ENCODE results near the gene POU2F2.
"Not testable (repeated sequence)": the region's sequence is repeated elsewhere in the genome, so short reads cannot be mapped to it uniquely, and the experiment has no call there.

Gene POU2F2

DNA sequence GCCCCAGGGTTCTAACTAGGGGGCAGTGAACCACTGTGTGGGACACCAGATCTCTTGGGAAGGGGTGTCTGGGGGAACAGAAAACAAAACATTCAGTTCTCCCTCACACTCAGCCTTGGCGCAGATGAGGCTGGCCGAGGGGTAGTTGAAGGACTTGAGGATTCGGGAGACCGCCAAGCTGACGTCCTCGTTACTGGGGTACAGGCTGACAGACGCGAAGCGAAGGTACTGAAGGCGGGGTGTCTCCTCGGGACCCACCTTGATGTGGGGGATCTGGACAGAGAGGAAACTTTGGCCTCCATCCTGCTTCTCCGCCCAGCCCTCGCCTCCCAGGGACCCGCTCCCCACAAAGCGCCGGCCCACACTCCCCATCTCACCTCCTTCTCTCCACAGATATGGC lies 69.9 kb downstream of the POU2F2 start:
- FAIRE-seq (no peak), DNase-seq (ENCODE audit: low spot score) (no peak)

DNA sequence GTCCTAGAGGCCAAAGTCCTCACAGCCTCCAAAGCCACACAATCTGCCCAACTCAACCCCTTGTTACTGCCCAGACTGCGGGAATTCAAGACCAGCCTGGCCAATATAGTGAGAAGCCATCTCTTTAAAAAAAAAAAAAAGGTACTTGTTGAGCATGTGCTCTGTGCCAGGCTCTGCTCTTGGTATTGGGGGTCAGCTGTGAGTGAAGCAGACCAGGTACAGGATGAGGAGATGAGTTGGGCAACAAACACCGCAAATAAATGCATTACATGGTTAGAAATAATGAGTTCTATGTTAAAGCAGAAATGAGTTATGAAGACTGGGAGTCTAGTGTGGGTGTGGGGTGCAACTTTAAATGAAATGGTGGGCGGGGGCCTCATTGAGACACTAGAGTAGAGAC lies 72.1 kb downstream of the POU2F2 start:
- FAIRE-seq = no peak

DNA sequence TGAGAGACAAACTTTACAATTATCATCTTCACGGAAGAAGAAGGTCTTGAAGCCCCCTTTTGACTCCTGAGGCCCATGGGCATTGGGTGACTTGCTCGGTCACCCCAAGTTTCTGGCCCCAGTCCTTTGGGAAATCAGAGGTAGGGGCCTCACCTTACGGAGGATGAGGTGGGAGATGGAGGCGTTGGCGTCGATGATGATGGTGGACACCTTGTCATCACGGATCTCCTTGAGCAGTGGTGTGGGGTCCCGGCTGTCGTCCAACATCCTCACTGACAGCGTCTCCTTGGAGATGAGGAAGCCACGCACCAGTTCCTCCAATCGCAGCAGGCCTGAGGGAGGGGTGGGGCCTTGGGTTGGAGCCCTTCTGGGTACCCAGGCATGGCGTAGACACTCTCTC lies 73.0 kb downstream of the POU2F2 start:
- DNase-seq (ENCODE audit: low spot score) = no peak
- no peak for FAIRE-seq

More for the DNA sequence above, 72.1 kb downstream of the POU2F2 start:
- DNase-seq (ENCODE audit: low spot score) = no peak

DNA sequence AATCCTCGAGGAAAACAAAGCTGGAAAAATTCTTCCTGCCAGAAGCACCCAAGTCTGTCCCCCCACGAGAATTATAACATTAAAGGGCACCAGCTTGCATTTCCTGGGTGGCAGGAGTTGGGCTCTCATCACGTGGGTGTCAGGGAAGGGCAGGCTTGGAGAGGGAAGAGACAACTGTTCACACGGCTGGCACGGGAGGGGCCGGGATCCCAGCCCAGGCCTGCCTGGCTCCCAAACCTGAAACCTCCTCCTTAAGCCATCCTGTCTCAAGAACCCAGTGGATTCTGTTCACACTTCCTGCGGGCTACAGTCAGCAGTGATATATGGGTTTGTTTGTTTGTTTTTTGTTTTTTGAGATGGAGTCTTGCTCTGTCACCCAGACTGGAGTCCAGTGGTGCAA lies 74.4 kb downstream of the POU2F2 start:
- FAIRE-seq = no peak
- DNase-seq (ENCODE audit: low spot score) = no peak

DNA sequence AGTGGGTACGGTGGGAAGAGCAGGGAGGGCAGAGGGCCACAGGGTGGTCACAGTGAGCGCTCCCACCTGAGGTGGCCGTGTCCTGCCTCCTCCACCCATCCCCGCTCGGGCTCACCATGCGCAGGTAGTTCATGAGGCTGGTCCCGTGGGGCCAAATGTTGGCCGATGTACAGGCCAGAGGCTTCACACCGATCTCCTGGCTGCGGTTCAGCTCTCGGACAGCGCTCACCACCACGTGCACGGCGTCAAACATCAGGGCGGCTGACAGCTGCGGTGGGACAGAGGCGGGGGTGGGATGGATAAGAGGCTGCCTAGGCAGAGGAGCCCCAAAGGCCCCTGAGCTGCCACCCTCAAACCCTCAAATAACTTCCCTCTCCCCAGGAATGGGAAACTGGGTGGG lies 78.0 kb downstream of the POU2F2 start:
- DNase-seq (ENCODE audit: low spot score) (no peak), FAIRE-seq (no peak)

DNA sequence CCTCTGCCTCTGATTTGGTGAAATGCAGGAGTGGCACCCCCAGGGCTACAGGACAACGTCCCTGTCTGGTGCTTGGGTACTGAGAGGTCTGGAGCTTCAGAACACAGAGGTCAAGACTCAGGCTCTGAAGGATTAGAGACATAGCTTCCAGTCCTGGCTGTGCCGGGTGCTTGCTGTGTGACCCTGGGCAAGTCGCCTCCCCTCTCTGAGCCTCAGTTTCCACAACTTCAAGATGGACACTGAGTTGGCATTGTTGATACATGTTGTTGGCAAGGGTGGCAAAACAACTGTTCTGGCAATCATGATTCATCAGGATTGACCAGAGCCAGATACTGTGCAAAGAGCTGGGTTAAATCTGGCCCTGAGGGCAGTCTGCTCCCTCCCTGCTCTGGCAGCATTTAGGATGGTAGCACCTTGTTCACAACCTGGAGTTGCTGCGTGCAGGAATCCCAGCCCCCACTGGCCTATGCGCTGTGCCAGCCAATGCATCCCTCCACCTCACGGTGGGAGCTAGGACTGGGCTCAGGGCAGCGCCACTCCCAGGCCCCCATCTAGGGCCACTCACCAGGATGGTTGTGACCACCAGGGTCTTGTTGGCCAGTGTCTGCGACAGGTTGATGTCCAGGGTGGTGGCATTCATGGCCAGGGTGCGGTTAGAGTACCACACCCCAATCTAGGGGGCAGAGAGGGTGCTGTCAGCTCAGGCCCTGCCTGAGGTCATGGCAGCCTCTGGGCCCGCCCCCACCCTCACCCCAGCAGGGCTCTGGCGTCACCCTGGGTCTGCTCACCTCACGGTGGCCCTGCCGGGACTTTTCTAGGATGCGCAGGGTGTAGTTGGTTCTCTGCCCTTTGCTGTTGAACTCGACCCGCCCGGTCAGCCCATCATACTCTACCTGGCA lies 79.0 kb downstream of the POU2F2 start:
- FAIRE-seq = no peak
- DNase-seq (ENCODE audit: low spot score) = no peak

DNA sequence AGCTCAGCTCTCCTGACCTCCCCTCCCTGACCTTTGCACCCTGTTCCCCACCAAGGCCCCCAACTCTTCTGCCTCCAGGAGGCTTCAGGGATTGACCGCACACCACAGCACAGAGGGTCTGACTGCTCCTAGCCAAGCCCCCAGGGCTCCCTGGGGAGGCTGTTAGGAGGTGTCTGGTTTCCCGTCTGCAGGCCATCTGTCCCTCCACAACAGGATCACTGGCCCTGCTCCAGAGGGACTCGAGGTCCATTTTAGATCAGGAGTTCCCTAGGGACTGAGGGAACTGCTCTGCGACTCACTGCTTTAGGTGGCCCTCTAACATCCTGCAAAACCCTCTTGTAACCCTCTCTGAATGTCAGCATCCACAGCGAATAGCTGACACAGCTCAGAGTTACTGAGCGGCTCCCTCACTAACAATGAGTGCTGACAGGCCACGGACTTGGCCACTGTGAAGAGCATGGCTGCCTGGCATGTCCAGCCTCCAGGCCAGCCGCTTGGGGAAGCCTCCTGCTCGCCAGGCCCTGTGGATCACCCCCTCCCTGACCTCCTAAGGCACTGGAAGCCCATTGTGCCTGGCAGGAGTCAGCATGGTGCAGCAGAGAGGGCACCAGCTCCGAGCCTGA lies 79.9 kb downstream of the POU2F2 start:
- DNase-seq (ENCODE audit: low spot score) (no peak), FAIRE-seq (no peak)

DNA sequence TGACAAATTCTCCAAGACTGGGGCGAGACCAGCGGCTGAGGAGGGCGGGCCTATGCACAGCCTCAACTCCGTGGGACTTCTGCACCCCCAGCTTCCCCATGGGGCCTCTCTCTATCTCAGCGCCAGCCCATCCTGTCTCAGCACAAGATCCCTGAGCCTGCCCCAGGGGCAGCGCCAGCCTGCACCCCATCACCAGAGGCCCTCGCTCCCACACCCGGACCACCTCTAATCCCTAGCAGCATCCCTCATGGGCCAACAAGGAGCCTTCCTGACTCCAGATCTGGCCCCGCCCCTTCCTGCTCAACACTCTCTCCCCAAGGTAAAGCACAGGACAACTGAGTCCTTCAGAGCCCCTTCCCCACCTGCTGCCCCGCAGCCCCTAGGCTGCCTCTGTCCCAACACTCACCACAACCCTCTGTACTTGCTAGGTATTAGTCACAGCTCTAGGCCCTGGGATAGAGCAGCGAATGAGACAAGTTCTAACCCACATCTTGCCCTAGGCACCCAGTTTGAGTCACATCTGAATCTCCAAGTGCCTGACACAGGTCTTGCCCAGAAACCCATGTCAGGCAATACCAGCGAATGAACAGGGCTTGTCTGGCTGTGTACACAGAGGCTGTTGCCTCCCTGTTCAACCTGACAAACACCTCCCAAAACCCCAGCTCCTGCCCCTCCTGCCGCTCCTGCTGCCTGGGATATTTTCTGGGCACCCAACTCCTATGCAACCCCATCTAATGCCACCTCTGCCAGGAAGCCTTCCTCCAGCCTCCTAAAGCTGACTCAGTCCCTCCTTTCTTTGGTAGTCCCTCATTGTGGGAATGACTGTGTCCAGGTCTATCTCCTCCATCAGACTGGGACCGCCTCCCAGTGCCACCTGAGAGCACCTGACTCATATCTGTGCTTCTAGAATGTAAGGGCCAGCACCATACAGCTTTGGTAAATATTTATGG lies 80.8 kb downstream of the POU2F2 start:
- FAIRE-seq (no peak), DNase-seq (ENCODE audit: low spot score) (no peak)

DNA sequence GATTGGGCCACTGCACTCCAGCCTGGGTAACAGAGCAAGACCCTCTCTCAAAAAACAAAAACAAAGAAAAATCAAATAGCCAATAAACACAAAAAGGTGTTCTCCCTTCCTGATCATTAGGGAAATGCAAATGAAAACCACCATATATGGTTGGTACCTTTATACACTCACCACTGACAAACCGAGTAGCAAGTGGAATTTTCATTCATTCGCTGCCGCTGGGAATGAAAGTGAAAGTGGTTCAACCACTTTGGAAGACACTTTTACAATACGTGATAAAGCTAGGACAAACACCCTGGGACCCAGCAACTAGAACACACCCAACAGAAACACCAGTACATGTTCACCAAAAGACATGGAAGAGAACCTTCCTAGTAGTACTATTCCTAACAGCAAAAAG lies 83.3 kb downstream of the POU2F2 start:
- no peak for FAIRE-seq
- no peak for DNase-seq (ENCODE audit: low spot score)

DNA sequence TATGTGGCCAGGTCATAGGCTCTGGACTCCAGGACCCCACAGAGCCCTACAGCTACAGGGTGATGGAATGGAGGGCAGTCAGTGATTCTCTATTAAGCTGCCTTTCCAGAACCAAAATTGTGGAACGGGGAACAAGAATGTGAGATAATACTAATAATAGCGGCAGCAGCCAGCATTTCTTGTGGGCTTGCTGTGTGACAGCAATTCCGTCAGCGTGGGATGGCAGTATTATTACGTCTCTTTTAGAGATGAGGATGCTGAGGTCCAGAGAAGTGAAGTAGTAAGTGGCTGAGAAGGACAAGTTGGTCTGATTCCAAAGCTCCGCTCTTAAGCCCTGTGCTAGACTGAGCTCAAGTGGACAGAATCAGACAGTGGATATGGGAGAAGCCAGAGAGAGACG lies 86.7 kb downstream of the POU2F2 start:
- no peak for DNase-seq (ENCODE audit: low spot score)
- no peak for FAIRE-seq

DNA sequence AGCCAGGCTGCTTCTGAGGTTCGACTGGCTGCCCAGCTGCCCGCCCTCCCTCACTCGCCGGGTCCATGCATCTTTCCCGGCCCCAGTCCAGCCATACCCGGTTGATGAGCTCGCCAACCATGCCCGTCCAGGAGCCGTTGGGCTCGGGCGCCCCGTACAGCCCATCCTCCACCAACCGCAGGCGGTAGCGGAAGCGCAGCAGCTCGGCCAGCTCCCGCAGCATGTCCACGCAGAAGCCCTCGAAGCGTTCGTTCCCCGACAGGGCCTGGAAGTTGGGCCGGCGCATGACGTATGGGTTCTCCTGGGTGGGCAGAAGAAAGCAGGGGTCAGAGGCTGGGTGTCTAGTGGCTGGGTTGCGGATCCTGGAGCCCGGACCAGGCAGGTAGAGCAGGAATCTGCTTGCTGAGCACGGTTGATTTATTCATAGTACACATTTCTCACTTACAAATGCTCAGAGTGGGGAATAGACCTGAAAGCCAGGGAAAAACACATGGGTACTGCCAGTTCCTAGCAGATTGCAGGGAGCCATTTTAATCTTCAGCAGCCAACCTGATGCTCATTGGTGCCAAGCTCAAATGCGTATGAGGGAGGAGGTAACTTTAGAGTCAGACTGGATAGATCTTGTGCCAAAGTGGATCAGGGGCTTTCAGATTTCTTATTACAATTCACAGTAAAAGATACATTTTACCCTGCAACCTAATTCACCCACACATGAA lies 89.6 kb downstream of the POU2F2 start:
- no peak for FAIRE-seq
- no peak for DNase-seq (ENCODE audit: low spot score)

DNA sequence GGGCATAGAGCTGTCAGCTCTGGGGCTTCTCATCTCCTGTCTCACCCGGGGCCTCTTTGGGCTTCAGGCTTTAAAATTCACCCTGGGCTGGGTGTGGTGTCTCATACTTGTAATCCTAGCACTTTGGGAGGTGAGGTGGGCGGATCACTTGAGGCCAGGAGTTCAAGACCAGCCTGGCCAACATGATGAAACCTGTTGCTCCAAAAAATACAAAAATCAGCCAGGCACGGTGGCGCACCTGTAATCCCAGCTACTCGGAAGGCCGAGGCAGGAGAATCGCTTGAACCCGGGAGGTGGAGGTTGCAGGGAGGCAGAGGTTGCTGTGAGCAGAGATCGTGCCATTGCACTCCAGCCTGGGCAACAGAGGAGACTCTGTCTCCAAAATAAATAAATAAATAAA lies 91.8 kb downstream of the POU2F2 start:
- not testable (repeated sequence) for FAIRE-seq; DNase-seq (ENCODE audit: low spot score)

DNA sequence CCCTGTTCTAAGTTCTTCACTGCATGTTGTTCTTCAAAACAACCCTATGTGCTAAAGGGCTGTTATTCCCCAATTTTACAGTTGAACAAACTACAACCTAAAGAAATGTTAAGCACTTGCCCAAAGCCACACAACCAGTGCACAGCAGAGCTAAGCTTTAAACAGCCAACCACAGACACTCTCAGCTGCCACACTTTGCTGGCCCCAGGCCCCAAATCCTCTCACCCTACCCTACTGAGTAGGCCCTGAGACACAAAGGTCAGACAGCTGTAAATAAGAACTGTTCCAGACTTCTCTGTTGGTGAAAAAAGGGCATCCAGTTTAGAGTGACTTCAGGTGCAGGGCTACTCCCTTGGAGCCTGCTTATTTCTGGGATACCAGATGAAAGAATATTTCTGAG lies 92.2 kb downstream of the POU2F2 start:
- DNase-seq (ENCODE audit: low spot score) (no peak), FAIRE-seq (no peak)

DNA sequence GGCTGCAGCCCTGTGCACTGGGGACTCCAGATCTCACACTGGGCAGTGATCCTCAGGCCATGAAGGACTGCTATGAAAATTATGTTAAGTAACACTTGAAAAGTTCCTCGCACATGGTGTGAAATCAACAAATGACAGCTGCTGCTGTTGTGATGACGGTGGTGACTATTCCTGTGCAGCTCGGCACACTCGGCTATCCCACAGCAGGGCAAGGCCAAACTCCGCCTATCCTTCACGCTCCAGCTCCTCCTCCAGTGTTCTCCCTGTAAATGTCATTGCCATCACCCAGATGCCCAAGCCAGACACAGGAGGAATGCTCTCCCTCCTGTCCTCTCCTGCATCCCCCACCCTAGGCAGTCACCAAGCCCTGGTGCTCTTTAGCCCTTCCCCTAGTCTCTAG lies 93.6 kb downstream of the POU2F2 start:
- DNase-seq (ENCODE audit: low spot score) (no peak), FAIRE-seq (no peak)

DNA sequence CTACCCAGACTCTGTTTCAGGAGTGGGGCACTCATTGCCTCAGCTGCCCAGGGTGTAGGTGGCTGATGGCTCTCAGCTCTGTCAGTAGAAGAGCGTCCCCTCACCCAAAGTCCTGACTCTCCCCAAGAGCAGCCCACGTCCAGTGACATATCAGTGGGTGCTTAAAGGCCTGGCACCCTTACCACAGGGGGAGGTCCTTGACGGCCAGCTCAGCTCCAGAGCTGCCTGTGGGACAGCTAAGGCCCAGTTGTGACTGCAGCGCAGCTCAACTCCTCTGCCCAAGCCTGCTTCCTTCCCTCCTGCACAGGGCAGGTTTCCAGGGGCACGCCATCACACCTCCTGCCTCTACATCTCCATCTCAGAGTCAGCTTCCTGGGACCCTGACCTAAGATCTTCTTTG lies 94.6 kb downstream of the POU2F2 start:
- DNase-seq (ENCODE audit: low spot score) (no peak), FAIRE-seq (no peak)

Data from urothelium cell line (cell line).